Liver (tissue), 3 donors: ENCODE measurements around the gene POC1A.
A peak's percentile ranks its signal among the peaks of the same experiment; 100 is the strongest.

Source experiments
- CTCF ChIP-seq: fragments of 150-350 bp; IDR thresholded peaks from 2 replicates; pipeline ENCODE4 v1.5.1; 2017; ENCODE audit warnings: improper control_type of control experiment, low read depth, low read length; ENCODE audit not compliant: missing input control
- MAX ChIP-seq: IDR thresholded peaks from 2 replicates; pipeline ENCODE4 v1.6.1; 2016; ENCODE audit warnings: antibody characterized with exemption
- REST ChIP-seq: IDR thresholded peaks from 2 replicates; pipeline ENCODE4 v1.6.1; 2016; ENCODE audit warnings: antibody characterized with exemption, mild to moderate bottlenecking
- TAF1 ChIP-seq: conservative IDR thresholded peaks from 2 replicates; pipeline ENCODE4 v1.6.1; 2016; ENCODE audit warnings: antibody characterized with exemption, mild to moderate bottlenecking
- donor health status: healthy.
- donor health status: healthy.

GRCh38 chr3:52195823-52196331 lies 41.7 kb upstream of the POC1A start:
- TF ChIP-seq REST = no peak
- TF ChIP-seq CTCF = no peak
- TF ChIP-seq MAX = peak; percentile 45
- no peak for TF ChIP-seq TAF1
